MM.1S (cell line): ENCODE data around the gene SRSF8.

Experiments
- EZH2 ChIP-seq: fragments of 300-600 bp; sonication (generic); optimal IDR thresholded peaks from 2 replicates; pipeline ENCODE3; 2017; ENCODE audit warnings: low read depth, mild to moderate bottlenecking, antibody characterized with exemption, low read length, mixed read lengths
- EZH2phosphoT487 ChIP-seq: fragments of 300-600 bp; sonication (generic); IDR thresholded peaks from 2 replicates; pipeline ENCODE4 v1.6.1; 2018; ENCODE audit warnings: antibody characterized with exemption, low read length
- TF ChIP-seq, protein P1 (sequence below): fragments of 300-600 bp; sonication (generic); IDR thresholded peaks from 2 replicates; pipeline ENCODE4 v1.5.1; 2016; ENCODE audit warnings: antibody characterized with exemption, low read length, mixed read lengths

DNA sequence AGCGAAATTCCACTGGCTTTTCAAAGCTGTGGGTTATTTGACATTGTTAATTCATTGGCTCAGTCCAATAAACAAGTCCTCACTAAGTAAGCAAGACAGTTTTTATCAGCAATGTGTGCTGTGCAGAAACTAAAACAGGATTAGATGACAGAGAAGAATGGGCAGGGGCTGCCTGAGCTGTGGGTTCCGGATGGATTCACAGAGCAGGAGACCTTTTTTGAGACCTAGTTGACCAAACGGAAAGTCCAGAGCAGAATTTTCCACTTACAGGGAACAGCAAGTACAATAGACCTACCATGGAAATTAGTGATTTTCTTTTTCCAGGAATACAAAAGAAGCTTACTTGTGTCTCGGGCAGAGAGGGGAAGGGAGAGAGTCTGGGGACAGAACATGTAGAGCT, 22.7 kb upstream of the SRSF8 start:
- TF ChIP-seq, protein P1, sequence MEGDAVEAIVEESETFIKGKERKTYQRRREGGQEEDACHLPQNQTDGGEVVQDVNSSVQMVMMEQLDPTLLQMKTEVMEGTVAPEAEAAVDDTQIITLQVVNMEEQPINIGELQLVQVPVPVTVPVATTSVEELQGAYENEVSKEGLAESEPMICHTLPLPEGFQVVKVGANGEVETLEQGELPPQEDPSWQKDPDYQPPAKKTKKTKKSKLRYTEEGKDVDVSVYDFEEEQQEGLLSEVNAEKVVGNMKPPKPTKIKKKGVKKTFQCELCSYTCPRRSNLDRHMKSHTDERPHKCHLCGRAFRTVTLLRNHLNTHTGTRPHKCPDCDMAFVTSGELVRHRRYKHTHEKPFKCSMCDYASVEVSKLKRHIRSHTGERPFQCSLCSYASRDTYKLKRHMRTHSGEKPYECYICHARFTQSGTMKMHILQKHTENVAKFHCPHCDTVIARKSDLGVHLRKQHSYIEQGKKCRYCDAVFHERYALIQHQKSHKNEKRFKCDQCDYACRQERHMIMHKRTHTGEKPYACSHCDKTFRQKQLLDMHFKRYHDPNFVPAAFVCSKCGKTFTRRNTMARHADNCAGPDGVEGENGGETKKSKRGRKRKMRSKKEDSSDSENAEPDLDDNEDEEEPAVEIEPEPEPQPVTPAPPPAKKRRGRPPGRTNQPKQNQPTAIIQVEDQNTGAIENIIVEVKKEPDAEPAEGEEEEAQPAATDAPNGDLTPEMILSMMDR = no peak
- TF ChIP-seq EZH2 = no peak
- TF ChIP-seq EZH2phosphoT487 = no peak
